ENCODE data around the gene JARID2.

- TF ChIP-seq CTCF (IDR thresholded peaks at IDR 0.05; ENCODE audit: low read length) (no peak), EZH2 (IDR thresholded peaks at IDR 0.05; ENCODE audit: borderline replicate concordance, low read length) (no peak)
Observed at GRCh38 chr6:15368186-15368585, 122.3 kb downstream of the JARID2 start.

Data from OCI-LY1 (cell line).